Measurements from ENCODE around the gene BABAM2. TPM values are rescaled to one million over a fixed set of nuclear protein-coding genes. Genes with fewer than 3 reads are reported as not detected.

Gene BABAM2
- total and polyA plus RNA-seq, 2 experiments from 2014 or later, result 17.8 to 21.5 TPM

- H3K27ac ChIP-seq (ENCODE audit: low read depth), result no peak overlapping the region
- no peak overlapping the region for H3K4me3 Mint-ChIP-seq
Measured at GRCh38 chr2:28047681-28048080, 157.2 kb downstream of the BABAM2 start.

DNA sequence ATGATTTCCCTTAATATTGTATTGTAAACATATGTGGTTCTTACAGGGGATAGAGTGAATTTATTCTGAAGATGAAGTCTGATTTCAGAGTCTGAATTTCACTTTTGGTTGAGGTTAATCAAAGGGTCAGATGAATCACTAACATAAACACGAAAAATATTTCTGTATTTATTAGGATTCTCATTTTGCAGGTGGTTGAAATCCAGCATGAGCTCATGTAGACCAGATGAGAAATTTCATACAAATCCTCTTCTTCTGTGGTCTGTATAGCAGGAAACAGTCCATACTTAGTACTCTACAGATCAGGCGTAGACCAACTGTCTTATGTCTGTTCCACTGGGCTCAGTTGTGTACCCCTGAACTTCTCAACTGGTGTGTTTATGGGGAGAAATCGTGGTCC is 157.8 kb downstream of the BABAM2 start:
- no peaks in the 10 kb centered on the region for H3K9me3 Mint-ChIP-seq
- no peak overlapping the region for H3K4me3 Mint-ChIP-seq
- Histone ChIP-seq H3F3A (replicated peaks; ENCODE audit: low read depth) (no peaks in the 10 kb centered on the region), H4K20me1 (replicated peaks; ENCODE audit: insufficient read depth) (no peaks in the 10 kb centered on the region), H3K9me2 (ENCODE audit: insufficient read depth) (no peaks in the 10 kb centered on the region), H3K27me3 (ENCODE audit: insufficient read depth) (no peaks in the 10 kb centered on the region), H3K36me3 (ENCODE audit: insufficient read depth) (no peaks in the 10 kb centered on the region), H3K4me2 (no peak overlapping the region), H2AFZ (no peak overlapping the region), H3K4me3 (no peak overlapping the region), H3K4me1 (ENCODE audit: insufficient read depth) (no peaks in the 10 kb centered on the region), H3K27ac (ENCODE audit: low read depth) (no peak overlapping the region), H3K79me2 (replicated peaks; ENCODE audit: insufficient read depth) (no peaks in the 10 kb centered on the region)
- no peaks in the 10 kb centered on the region for H3K27me3 Mint-ChIP-seq (ENCODE audit: insufficient read depth, low read depth, poor library complexity)
- no peaks in the 10 kb centered on the region for H3K36me3 Mint-ChIP-seq (ENCODE audit: low read depth)
- ATAC-seq, result no peak
- no peak overlapping the region for H3K27ac Mint-ChIP-seq
- no peak for TF ChIP-seq NANOG (IDR thresholded peaks at IDR 0.05; ENCODE audit: borderline replicate concordance)
- no peak for TF ChIP-seq STAT1 (IDR thresholded peaks at IDR 0.05; ENCODE audit: unreplicated experiment)
- no peak for TF ChIP-seq JUNB (IDR thresholded peaks at IDR 0.05; ENCODE audit: unreplicated experiment)
- TF ChIP-seq POLR2AphosphoS5 (IDR thresholded peaks at IDR 0.05; ENCODE audit: low read depth), result no peak
- no peak for TF ChIP-seq EZH2 (IDR thresholded peaks at IDR 0.05; ENCODE audit: low read depth, unreplicated experiment)
- TF ChIP-seq ZNF114 (CRISPR knock-in tag; IDR thresholded peaks at IDR 0.05), result no peak
- TF ChIP-seq ZNF331 (CRISPR knock-in tag; IDR thresholded peaks at IDR 0.05; ENCODE audit: low read depth), result no peak
- TF ChIP-seq ETS1 (IDR thresholded peaks at IDR 0.05), result no peak
- TF ChIP-seq CREB1 (CRISPR knock-in tag; IDR thresholded peaks at IDR 0.05; ENCODE audit: low read depth), result no peak
- TF ChIP-seq, protein P1, sequence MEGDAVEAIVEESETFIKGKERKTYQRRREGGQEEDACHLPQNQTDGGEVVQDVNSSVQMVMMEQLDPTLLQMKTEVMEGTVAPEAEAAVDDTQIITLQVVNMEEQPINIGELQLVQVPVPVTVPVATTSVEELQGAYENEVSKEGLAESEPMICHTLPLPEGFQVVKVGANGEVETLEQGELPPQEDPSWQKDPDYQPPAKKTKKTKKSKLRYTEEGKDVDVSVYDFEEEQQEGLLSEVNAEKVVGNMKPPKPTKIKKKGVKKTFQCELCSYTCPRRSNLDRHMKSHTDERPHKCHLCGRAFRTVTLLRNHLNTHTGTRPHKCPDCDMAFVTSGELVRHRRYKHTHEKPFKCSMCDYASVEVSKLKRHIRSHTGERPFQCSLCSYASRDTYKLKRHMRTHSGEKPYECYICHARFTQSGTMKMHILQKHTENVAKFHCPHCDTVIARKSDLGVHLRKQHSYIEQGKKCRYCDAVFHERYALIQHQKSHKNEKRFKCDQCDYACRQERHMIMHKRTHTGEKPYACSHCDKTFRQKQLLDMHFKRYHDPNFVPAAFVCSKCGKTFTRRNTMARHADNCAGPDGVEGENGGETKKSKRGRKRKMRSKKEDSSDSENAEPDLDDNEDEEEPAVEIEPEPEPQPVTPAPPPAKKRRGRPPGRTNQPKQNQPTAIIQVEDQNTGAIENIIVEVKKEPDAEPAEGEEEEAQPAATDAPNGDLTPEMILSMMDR (conservative IDR thresholded peaks at IDR 0.05; ENCODE audit: low read depth in 2 of 2), result no peak
- TF ChIP-seq, protein P2, sequence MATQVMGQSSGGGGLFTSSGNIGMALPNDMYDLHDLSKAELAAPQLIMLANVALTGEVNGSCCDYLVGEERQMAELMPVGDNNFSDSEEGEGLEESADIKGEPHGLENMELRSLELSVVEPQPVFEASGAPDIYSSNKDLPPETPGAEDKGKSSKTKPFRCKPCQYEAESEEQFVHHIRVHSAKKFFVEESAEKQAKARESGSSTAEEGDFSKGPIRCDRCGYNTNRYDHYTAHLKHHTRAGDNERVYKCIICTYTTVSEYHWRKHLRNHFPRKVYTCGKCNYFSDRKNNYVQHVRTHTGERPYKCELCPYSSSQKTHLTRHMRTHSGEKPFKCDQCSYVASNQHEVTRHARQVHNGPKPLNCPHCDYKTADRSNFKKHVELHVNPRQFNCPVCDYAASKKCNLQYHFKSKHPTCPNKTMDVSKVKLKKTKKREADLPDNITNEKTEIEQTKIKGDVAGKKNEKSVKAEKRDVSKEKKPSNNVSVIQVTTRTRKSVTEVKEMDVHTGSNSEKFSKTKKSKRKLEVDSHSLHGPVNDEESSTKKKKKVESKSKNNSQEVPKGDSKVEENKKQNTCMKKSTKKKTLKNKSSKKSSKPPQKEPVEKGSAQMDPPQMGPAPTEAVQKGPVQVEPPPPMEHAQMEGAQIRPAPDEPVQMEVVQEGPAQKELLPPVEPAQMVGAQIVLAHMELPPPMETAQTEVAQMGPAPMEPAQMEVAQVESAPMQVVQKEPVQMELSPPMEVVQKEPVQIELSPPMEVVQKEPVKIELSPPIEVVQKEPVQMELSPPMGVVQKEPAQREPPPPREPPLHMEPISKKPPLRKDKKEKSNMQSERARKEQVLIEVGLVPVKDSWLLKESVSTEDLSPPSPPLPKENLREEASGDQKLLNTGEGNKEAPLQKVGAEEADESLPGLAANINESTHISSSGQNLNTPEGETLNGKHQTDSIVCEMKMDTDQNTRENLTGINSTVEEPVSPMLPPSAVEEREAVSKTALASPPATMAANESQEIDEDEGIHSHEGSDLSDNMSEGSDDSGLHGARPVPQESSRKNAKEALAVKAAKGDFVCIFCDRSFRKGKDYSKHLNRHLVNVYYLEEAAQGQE (IDR thresholded peaks at IDR 0.05; ENCODE audit: unreplicated experiment), result no peak
- DNase-seq (ENCODE audit: low spot score), result no peak
- H3K4me1 Mint-ChIP-seq, result peaks cover 7% of the 10 kb centered on the region; the same call in 2 of the 3 replicates

More at GRCh38 chr2:28047681-28048080, 157.2 kb downstream of the BABAM2 start:
- ATAC-seq (no peak), DNase-seq (ENCODE audit: low spot score) (no peak)
- no peaks in the 10 kb centered on the region for H3K4me1 ChIP-seq (ENCODE audit: insufficient read depth)
- no peak overlapping the region for H2AFZ ChIP-seq
- H4K20me1 ChIP-seq (replicated peaks; ENCODE audit: insufficient read depth), result no peaks in the 10 kb centered on the region
- H3K4me1 Mint-ChIP-seq, result peaks cover 7% of the 10 kb centered on the region; the same call in 2 of the 3 replicates
- no peaks in the 10 kb centered on the region for H3K79me2 ChIP-seq (replicated peaks; ENCODE audit: insufficient read depth)
- H3K9me3 Mint-ChIP-seq, result no peaks in the 10 kb centered on the region
- peaks cover 1% of the 10 kb centered on the region for H3K27me3 Mint-ChIP-seq (ENCODE audit: insufficient read depth, low read depth, poor library complexity)
- no peak for TF ChIP-seq ZNF114 (CRISPR knock-in tag; IDR thresholded peaks at IDR 0.05)
- TF ChIP-seq JUNB (IDR thresholded peaks at IDR 0.05; ENCODE audit: unreplicated experiment), result no peak
- no peak for TF ChIP-seq ETS1 (IDR thresholded peaks at IDR 0.05)
- TF ChIP-seq EZH2phosphoT487 (IDR thresholded peaks at IDR 0.05; ENCODE audit: unreplicated experiment), result no peak
- H3K27ac Mint-ChIP-seq, result no peak overlapping the region
- no peaks in the 10 kb centered on the region for H3K36me3 ChIP-seq (ENCODE audit: insufficient read depth)
- H3K4me3 ChIP-seq, result no peak overlapping the region
- no peaks in the 10 kb centered on the region for H3K27me3 ChIP-seq (ENCODE audit: insufficient read depth)
- no peaks in the 10 kb centered on the region for H3F3A ChIP-seq (replicated peaks; ENCODE audit: low read depth)
- no peak overlapping the region for H3K4me2 ChIP-seq
- H3K9me2 ChIP-seq (ENCODE audit: insufficient read depth), result no peaks in the 10 kb centered on the region
- H3K36me3 Mint-ChIP-seq (ENCODE audit: low read depth), result no peaks in the 10 kb centered on the region
